CD4-positive, alpha-beta T cell treated with Interleukin-15 for 4 hours (primary cell): Measurements from ENCODE around the gene PIK3R5.
A peak's percentile ranks its signal among the peaks of the same experiment; 100 is the strongest.

ENCODE experiments used
- DNase-seq: peaks from one replicate; pipeline ENCODE4 v3.0.0-alpha.2; 2020; ENCODE audit warnings: low spot score

PIK3R5 gene

GRCh38 chr17:8953156-8953885, 12.2 kb downstream of the PIK3R5 start:
- peak; percentile 61 for DNase-seq

DNA sequence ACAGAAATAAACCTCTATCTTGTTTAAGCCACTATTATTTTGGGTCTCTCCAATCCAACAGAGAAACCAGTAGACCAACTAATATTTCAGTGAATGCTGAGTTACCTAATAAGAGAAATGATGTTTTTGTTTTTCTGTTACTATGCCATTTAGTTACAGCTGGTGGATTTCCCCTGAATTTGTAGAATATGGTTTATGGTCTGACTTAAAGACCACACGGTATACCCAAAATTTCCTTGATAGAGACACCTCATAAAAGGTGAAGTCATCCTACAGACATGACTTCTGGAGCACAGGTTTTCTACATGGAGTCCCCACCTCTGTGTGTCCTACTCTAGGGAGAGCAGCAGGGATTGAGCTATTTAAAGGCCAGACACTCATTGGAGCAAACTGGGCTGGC, 13.3 kb downstream of the PIK3R5 start:
- peak; percentile 54 for DNase-seq

DNA sequence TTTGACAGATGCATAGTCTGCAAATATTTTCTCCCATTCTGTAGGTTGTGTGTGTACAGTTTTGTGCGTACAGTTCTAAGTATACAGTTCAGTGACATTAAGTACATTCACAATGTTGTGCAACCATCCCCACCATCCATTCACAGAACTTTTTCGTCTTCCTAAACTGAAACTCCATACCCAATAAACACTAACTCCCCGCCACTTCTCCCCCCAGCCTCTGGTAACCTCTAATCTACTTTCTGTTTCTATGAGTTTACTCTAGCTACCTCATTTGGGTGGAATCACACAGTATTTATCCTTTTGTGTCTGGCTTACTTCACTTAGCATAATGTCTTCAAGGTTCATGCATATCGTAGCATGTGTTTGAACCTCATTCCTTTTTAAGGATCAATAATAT, 14.3 kb downstream of the PIK3R5 start:
- no peak for DNase-seq

- DNase-seq = no peak
Observed at GRCh38 chr17:8949061-8949661, 16.3 kb downstream of the PIK3R5 start.

GRCh38 chr17:8948462-8948861, 17.0 kb downstream of the PIK3R5 start:
- no peak for DNase-seq

DNA sequence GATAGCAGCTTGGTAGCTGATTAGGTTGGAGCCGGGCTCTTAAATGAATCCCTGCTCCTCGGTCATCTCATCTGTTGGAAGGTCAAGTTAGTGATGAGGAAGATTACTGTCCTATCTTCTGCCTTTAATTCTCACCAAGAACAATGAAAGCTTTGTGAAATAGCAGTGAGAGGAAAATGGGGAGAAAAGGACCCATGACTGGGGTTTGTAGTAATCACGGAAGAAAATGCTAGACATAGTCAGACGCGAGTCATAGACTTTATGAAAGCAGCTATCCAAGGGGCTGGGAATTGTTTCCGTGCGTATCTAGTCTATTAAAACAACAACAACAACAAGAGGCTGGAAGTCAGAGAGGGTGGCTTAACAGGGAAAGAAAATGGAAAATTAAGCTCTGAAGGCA, 18.3 kb downstream of the PIK3R5 start:
- no peak for DNase-seq

GRCh38 chr17:8946476-8946875, 19.0 kb downstream of the PIK3R5 start:
- no peak for DNase-seq

GRCh38 chr17:8946071-8946470, 19.4 kb downstream of the PIK3R5 start:
- DNase-seq = no peak

DNA sequence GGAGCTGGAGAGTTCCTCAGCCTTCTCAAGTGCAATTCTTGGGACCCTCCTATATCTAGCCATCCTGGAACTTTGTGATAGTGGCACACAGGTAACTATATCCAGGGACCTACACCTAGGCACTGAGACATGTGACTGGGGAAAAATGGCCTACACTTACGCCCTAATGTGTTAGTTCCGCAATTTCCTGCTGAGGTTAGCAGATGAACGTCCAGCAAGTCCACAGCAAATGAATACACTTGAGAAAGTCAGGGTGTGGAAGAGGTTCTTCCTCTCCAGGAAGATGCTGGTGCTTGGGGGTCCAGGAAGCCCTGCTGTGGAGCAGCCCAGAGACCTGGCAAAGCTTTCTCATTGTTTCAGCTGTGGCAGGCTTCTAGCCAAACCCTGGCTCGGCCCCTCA, 20.8 kb downstream of the PIK3R5 start:
- no peak for DNase-seq

- DNase-seq = no peak
Observed at GRCh38 chr17:8944083-8944482, 21.4 kb downstream of the PIK3R5 start.

- DNase-seq = peak; percentile 67
Observed at GRCh38 chr17:8941980-8942622, 23.4 kb downstream of the PIK3R5 start.

DNA sequence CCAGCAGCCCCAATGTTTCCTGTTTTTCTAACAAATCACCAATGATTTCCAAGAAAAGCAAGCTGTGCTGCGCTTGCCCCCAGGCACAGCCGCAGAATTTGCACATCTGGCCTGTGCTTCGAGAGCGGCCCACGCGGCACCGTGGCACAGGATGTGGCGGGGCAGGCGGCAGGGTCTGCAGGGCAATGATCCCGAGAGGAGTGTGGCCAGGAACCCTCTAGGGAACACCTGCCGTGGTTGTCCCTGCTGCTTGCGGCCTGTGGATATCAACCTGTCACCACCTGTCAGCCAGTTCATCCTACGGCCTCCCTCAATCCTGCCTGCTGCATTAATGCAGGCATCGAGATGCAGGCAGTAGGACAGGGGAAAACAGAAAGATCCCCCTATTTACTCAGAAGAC, 24.0 kb downstream of the PIK3R5 start:
- DNase-seq = peak; percentile 80

GRCh38 chr17:8940866-8941471, 24.5 kb downstream of the PIK3R5 start:
- peak; percentile 46 for DNase-seq

DNA sequence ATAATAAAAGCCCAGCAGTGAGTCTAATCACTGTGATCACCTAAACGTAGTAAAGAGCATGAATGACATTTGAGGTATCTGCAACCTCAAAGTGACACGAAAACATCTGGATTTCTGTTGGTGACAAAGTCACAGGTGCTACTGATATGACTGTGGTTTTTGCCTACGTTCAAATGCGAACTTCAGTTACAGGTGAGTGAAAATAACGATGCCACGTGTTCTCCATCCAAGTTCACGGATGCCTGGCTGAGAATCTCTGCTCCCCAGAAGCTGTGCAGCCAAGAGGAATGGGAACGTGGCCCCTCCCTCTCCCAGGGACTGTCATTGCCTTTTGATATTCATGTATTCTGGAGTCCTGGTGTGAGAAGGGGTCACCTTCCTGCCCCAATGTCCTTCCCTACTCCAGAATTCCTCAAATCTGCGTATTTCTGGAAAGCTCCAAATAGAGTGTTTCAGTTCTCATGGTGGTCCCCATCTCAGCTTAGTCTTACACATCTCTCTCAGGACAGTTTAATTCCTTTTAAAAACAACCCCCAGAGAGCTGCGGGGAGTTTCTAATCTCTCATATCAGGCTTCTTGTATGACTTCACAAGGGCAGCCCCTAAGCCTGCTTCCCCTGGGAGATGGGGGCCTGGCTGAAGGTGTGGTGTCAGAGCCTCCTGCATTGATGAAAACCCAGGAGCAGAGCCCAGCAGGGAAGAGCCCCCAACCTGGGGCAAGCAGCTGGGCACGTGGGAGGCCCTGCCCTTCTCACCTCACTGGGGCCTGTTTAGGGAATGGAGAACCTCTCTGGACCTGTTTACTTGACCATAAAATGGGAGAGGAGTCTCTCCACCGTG, 25.8 kb downstream of the PIK3R5 start:
- peak; percentile 66 for DNase-seq

DNA sequence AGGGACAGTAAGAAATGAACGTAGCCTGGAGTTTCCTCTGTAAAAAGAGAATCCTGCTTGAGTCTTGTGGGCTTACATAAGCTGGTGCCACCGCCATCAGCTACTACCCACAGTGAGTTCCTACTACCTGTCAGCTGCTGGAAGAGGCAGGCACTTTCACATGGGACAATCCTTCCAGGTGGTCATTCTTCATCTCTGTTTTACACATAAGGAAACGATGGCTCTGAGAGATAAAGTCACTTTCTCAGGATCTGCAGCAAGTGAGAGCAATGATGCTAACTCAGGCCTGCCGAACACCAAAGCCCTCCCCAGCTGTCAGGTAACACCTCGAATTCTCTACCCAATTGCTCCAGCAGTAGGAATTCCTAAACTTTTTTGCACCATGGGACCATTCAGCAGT, 26.6 kb downstream of the PIK3R5 start:
- DNase-seq = no peak

DNA sequence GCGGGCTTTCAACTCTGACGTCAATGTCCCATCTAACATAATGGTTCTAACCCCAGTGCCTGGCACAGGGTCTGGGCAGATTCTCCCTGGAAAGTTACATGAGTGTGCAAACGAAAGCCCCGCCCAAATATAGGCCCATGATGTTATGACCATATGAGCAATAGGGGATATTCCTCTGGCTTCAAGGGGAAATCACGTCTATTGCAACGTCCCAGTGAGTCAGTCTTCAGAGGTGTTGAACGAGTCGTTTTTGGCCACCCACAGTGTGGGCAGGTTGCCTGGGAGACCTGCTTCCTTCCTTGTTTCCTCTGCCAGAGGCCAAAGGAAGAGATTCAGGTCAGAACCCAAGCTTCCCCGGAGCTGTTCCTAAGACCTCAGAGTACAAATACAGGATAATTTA, 30.3 kb downstream of the PIK3R5 start:
- peak; percentile 72 for DNase-seq

- DNase-seq = no peak
Observed at GRCh38 chr17:8934346-8934745, 31.2 kb downstream of the PIK3R5 start.

DNA sequence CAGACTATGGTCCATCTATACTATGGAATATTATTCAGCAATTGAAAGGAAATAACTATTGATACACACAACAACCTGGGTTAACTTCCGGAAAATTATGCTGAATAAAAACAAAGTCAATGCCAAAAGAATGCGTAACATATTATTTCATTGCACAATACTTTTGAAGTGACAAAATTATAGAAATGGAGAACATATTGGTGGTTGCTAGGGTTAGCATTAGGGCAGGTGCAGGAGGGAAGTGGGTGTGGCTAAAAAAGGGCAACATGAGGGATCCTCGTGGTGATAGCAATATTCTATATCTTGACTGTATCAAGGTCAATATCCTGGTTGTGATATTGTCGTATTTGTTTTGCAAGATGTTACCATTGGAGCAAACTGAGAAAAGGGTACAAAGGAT, 34.9 kb downstream of the PIK3R5 start:
- no peak for DNase-seq

- DNase-seq = no peak
Observed at GRCh38 chr17:8928347-8928746, 37.2 kb downstream of the PIK3R5 start.

GRCh38 chr17:8927395-8927794, 38.1 kb downstream of the PIK3R5 start:
- no peak for DNase-seq

GRCh38 chr17:8925808-8926207, 39.7 kb downstream of the PIK3R5 start:
- no peak for DNase-seq

DNA sequence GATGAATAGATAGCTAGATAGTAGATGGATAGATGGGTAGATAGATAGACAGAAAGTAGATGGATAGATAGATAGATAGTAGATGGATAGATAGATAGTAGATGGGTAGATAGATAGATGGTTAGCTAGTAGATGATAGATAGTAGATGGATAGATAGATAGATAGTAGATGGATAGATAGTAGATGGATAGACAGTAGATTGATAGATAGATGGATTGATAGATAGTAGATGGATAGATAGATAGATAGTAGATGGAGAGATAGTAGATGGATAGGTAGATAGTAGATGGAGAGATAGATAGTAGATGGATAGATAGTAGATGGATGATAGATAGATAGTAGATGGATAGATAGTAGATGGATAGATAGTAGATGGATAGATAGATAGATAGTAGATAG, 40.4 kb downstream of the PIK3R5 start:
- DNase-seq = no peak
